ENCODE data around the gene UROC1.

The UROC1 gene

GRCh38 chr3:126531051-126531330, 13.4 kb upstream of the UROC1 start:
- no peak for DNase-seq (ENCODE audit: low read depth in 2 of 2)

GRCh38 chr3:126530171-126531050, 12.8 kb upstream of the UROC1 start:
- DNase-seq (ENCODE audit: low read depth in 2 of 2), result no peak

GRCh38 chr3:126529585-126530170, 12.1 kb upstream of the UROC1 start:
- no peak for DNase-seq (ENCODE audit: low read depth in 2 of 2)

GRCh38 chr3:126528800-126529541, 11.4 kb upstream of the UROC1 start:
- DNase-seq (ENCODE audit: low read depth in 2 of 2), result no peak

GRCh38 chr3:126528419-126528799, 10.8 kb upstream of the UROC1 start:
- DNase-seq (ENCODE audit: low read depth in 2 of 2), result no peak

- DNase-seq (ENCODE audit: low read depth in 2 of 2), result no peak
Measured at GRCh38 chr3:126527455-126528211, 10.1 kb upstream of the UROC1 start.

- DNase-seq (ENCODE audit: low read depth in 2 of 2), result no peak
Measured at GRCh38 chr3:126527006-126527405, 9.4 kb upstream of the UROC1 start.

- no peak for DNase-seq (ENCODE audit: low read depth in 2 of 2)
Measured at GRCh38 chr3:126526668-126527005, 9.1 kb upstream of the UROC1 start.

- no peak for DNase-seq (ENCODE audit: low read depth in 2 of 2)
Measured at GRCh38 chr3:126525853-126526667, 8.5 kb upstream of the UROC1 start.

GRCh38 chr3:126525091-126525852, 7.7 kb upstream of the UROC1 start:
- no peak for DNase-seq (ENCODE audit: low read depth in 2 of 2)

GRCh38 chr3:126524429-126524988, 6.9 kb upstream of the UROC1 start:
- DNase-seq (ENCODE audit: low read depth in 2 of 2), result no peak

GRCh38 chr3:126523745-126524428, 6.3 kb upstream of the UROC1 start, which contains the start of gene CHST13:
CHST13 (plus strand) TSS chr3:126524155; CDS start chr3:126524333, 178 bp downstream.
- no peak for DNase-seq (ENCODE audit: low read depth in 2 of 2)

- peak in 1 of 2 donors; percentile 14 for DNase-seq (ENCODE audit: low read depth in 2 of 2)
Measured at GRCh38 chr3:126522363-126522788, 4.8 kb upstream of the UROC1 start.

- no peak for DNase-seq (ENCODE audit: low read depth in 2 of 2)
Measured at GRCh38 chr3:126521122-126521891, 3.7 kb upstream of the UROC1 start.

- DNase-seq (ENCODE audit: low read depth in 2 of 2), result no peak
Measured at GRCh38 chr3:126519506-126520455, 2.2 kb upstream of the UROC1 start.

- no peak for DNase-seq (ENCODE audit: low read depth in 2 of 2)
Measured at GRCh38 chr3:126518779-126519177, 1.2 kb upstream of the UROC1 start.

- no peak for DNase-seq (ENCODE audit: low read depth in 2 of 2)
Measured at GRCh38 chr3:126517986-126518778, 609 bp upstream of the UROC1 start.

Measured in stimulated activated CD8-positive, alpha-beta memory T cell treated with anti-CD3 and anti-CD28 coated beads, Interleukin-7, amount 100 ng/mL, for 1 hour (primary cell).